ENCODE measurements around the gene DOC2B. TPM values are rescaled to one million over a fixed set of nuclear protein-coding genes. Genes with fewer than 3 reads are reported as not detected.

Gene DOC2B
- total and polyA plus RNA-seq, 2 of the 13 experiments (the other 11 are each of a cell fraction or from before 2014, with no cell fraction given): 0.09 to 0.22 TPM

GRCh38 chr17:200586-200985 is 19.1 kb upstream of the DOC2B start:
- peaks cover 2 to 25% of the 10 kb centered on the region in 2 experiments; a peak in 3 of 5 replicates for H3K27me3 ChIP-seq (ENCODE audit: control insufficient read depth in 1 of 2, insufficient read depth in 2 of 2, low read length in 2 of 2)
- no peaks in the 10 kb centered on the region for H3K9me3 ChIP-seq (ENCODE audit: low read length)
- peak; percentile 44 for ATAC-seq
- in situ Hi-C loops (cut with HindIII; ENCODE audit: extremely low pct_ligation_motif_present, low pct_unique_long_range_greater_than_20kb) (no loop called here), intact Hi-C loops (cut with micrococcal nuclease; ENCODE audit: unreplicated experiment) (no loop called here)
- no peak for TF ChIP-seq PTBP1 (IDR thresholded peaks at IDR 0.05; ENCODE audit: low read depth, low read length, poor library complexity, severe bottlenecking)
- TF ChIP-seq CEBPG (CRISPR knock-in tag; IDR thresholded peaks at IDR 0.05): no peak
- no peak for TF ChIP-seq ZNF780A (CRISPR knock-in tag; IDR thresholded peaks at IDR 0.05)
- no peak for TF ChIP-seq BRD4 (CRISPR knock-in tag; IDR thresholded peaks at IDR 0.05)
- no peak for TF ChIP-seq ZSCAN9 (CRISPR knock-in tag; IDR thresholded peaks at IDR 0.05; ENCODE audit: borderline replicate concordance)
- no peak for TF ChIP-seq NR1H2 (CRISPR knock-in tag; IDR thresholded peaks at IDR 0.05; ENCODE audit: borderline replicate concordance, low read depth)
- H3K4me1 ChIP-seq (ENCODE audit: insufficient read depth, low read length): peaks cover 13% of the 10 kb centered on the region
- no peak overlapping the region for H3K4me3 ChIP-seq (replicated peaks in 1 of 3; ENCODE audit: insufficient read depth in 1 of 3, low read depth in 2 of 3, low read length in 3 of 3)
- no peak overlapping the region for H2AFZ ChIP-seq (ENCODE audit: low read length)
- no peaks in the 10 kb centered on the region for H3K79me2 ChIP-seq (ENCODE audit: insufficient read depth, low read length)
- no peak overlapping the region for H3K9ac ChIP-seq (ENCODE audit: insufficient read depth, low read depth, low read length)
- no peak for FAIRE-seq
- no peak for DNase-seq (ENCODE audit: low spot score)
- WGBS (ENCODE audit: low lambda C conversion rate): 39% methylated on average over 2 of the region's 10 CpGs
- H3K27ac ChIP-seq (ENCODE audit: extremely low read length, insufficient read depth, low read length): no peak overlapping the region
- 0 out of 2 replicates have a peak overlapping the region, but pooled peaks have one; percentile 8 for H3K4me2 ChIP-seq (ENCODE audit: low read depth, low read length)
- ChIA-PET POLR2A (no interaction called here), CTCF (ENCODE audit: low intra/inter-chr PET ratio, low total read pairs) (no interaction called here)
- no peaks in the 10 kb centered on the region for H4K20me1 ChIP-seq (ENCODE audit: insufficient read depth, low read length)
- H3K36me3 ChIP-seq (replicated peaks in 1 of 2; ENCODE audit: control insufficient read depth in 1 of 2, insufficient read depth in 2 of 2, low read length in 2 of 2): no peaks in the 10 kb centered on the region
- BruUV-seq (replicated peaks): no TSS peak

GRCh38 chr17:199806-200545 is 18.5 kb upstream of the DOC2B start:
- no peaks in the 10 kb centered on the region for H4K20me1 ChIP-seq (ENCODE audit: insufficient read depth, low read length)
- FAIRE-seq (no peak), ATAC-seq (peak; percentile 34), DNase-seq (ENCODE audit: low spot score) (no peak)
- peak overlapping the region; percentile 8; the same call in 1 of the 2 replicates for H3K4me2 ChIP-seq (ENCODE audit: low read depth, low read length)
- peaks cover 2 to 25% of the 10 kb centered on the region in 2 experiments; a peak in 3 of 5 replicates for H3K27me3 ChIP-seq (ENCODE audit: control insufficient read depth in 1 of 2, insufficient read depth in 2 of 2, low read length in 2 of 2)
- in situ Hi-C loops (cut with HindIII; ENCODE audit: extremely low pct_ligation_motif_present, low pct_unique_long_range_greater_than_20kb) (no loop called here), intact Hi-C loops (cut with micrococcal nuclease; ENCODE audit: unreplicated experiment) (no loop called here)
- H3K36me3 ChIP-seq (replicated peaks in 1 of 2; ENCODE audit: control insufficient read depth in 1 of 2, insufficient read depth in 2 of 2, low read length in 2 of 2): no peaks in the 10 kb centered on the region
- no peaks in the 10 kb centered on the region for H3K9me3 ChIP-seq (ENCODE audit: low read length)
- ChIA-PET POLR2A (no interaction called here), CTCF (ENCODE audit: low intra/inter-chr PET ratio, low total read pairs) (no interaction called here)
- no peak overlapping the region for H3K9ac ChIP-seq (ENCODE audit: insufficient read depth, low read depth, low read length)
- WGBS (ENCODE audit: low lambda C conversion rate): 1% methylated on average over 8 of the region's 14 CpGs
- no TSS peak for BruUV-seq (replicated peaks)
- no peak overlapping the region for H2AFZ ChIP-seq (ENCODE audit: low read length)
- peaks cover 13% of the 10 kb centered on the region for H3K4me1 ChIP-seq (ENCODE audit: insufficient read depth, low read length)
- H3K27ac ChIP-seq (ENCODE audit: extremely low read length, insufficient read depth, low read length): no peak overlapping the region
- H3K79me2 ChIP-seq (ENCODE audit: insufficient read depth, low read length): no peaks in the 10 kb centered on the region
- H3K4me3 ChIP-seq (replicated peaks in 1 of 3; ENCODE audit: insufficient read depth in 1 of 3, low read depth in 2 of 3, low read length in 3 of 3): no peak overlapping the region
- TF ChIP-seq ZMYM3 (CRISPR knock-in tag; IDR thresholded peaks at IDR 0.05) (peak; percentile 76), ETV6 (CRISPR knock-in tag; conservative IDR thresholded peaks at IDR 0.05) (no peak), RELA (CRISPR knock-in tag; IDR thresholded peaks at IDR 0.05) (0 out of 2 replicates have a peak, but pooled peaks have one; percentile 43), JUN (CRISPR knock-in tag; IDR thresholded peaks at IDR 0.05) (no peak), TFDP2 (CRISPR knock-in tag; IDR thresholded peaks at IDR 0.05) (0 out of 2 replicates have a peak, but pooled peaks have one; percentile 33), ZNF562 (CRISPR knock-in tag; IDR thresholded peaks at IDR 0.05; ENCODE audit: borderline replicate concordance) (no peak), ZNF274 (CRISPR knock-in tag; IDR thresholded peaks at IDR 0.05) (0 out of 2 replicates have a peak, but pooled peaks have one; percentile 25), ZNF768 (CRISPR knock-in tag; IDR thresholded peaks at IDR 0.05) (peak; percentile 98), ZNF558 (CRISPR knock-in tag; IDR thresholded peaks at IDR 0.05; ENCODE audit: borderline replicate concordance) (no peak)

All from HepG2 (cell line).